Activated naive CD4-positive, alpha-beta T cell treated with anti-CD3 and anti-CD28 coated beads for 36 hours (primary cell): ENCODE measurements around the gene SAP30BP. TPM values are rescaled to one million over a fixed set of nuclear protein-coding genes. Genes with fewer than 3 reads are reported as not detected.

Experiments used
- CTCF ChIA-PET: fragments of 350-600 bp; sonication (Branson Sonifier 250); formaldehyde crosslinking; loops from one replicate; lab custom pipeline; 2021; ENCODE audit warnings: antibody characterized with exemption; lab: Charles Lee
- DNase-seq: peaks from one replicate; pipeline ENCODE4 v3.0.0-alpha.2; 2020
- H3K27ac Mint-ChIP-seq: one replicate; pipeline ENCODE4 v1.8.0; 2021; ENCODE audit warnings: mild to moderate bottlenecking, mixed read lengths
- H3K27me3 Mint-ChIP-seq: one replicate; pipeline ENCODE4 v1.8.0; 2021; ENCODE audit warnings: low read depth, mixed read lengths
- H3K36me3 Mint-ChIP-seq: one replicate; pipeline ENCODE4 v1.8.0; 2021; ENCODE audit warnings: low read depth, mixed read lengths
- H3K4me1 Mint-ChIP-seq: one replicate; pipeline ENCODE4 v1.8.0; 2021; ENCODE audit warnings: low read depth, mixed read lengths
- H3K4me3 Mint-ChIP-seq: one replicate; pipeline ENCODE4 v1.8.0; 2021; ENCODE audit warnings: mild to moderate bottlenecking, moderate library complexity, mixed read lengths
- H3K9me3 Mint-ChIP-seq: one replicate; pipeline ENCODE4 v1.8.0; 2021; ENCODE audit warnings: mixed read lengths
- intact Hi-C: fragments of 100-400 bp; cut with micrococcal nuclease; formaldehyde crosslinking; loops from one replicate; pipeline ENCODE4 v1.15.1; 2023
- total RNA-seq, 2 experiments: library from RNA; stranded (reverse); gene quantifications; one replicate each; pipeline ENCODE4 v1.2.3, GENCODE V29; 2021

SAP30BP gene
- total RNA-seq, 2 experiments from 2014 or later: 68.3 TPM

DNA sequence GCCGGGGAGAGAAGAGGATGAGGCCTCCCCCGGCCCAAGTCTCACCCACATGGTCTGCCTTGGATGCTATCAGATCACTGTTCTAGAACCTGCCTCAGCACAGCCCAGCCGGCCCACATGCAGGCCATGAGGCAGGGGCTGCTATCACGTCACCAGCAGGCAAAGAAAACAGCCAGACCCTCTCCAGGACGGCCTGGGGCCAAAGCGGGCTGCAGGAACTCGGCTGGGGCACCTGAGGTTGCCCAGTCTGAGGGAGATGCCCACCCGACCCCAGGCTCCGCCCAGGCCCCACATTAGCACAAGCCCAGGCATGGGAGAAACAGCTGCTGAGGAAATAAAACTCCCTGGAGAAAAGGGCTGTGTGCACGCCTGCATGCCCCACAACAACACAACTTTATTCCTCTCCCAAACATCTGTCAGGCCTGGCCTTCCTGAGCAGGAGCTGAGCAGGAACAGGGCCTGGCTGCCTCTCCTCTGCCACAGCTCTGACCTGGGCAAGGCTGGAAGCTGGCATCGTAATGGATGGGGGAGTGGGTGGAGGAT, 40.6 kb upstream of the SAP30BP start:
- intact Hi-C loops: loop anchor here (10.0 kb wide), 1 partner anchor 72 kb away; no protein-coding TSS in a partner anchor
- no peaks in the 10 kb centered on the region for H3K4me1 Mint-ChIP-seq

DNA sequence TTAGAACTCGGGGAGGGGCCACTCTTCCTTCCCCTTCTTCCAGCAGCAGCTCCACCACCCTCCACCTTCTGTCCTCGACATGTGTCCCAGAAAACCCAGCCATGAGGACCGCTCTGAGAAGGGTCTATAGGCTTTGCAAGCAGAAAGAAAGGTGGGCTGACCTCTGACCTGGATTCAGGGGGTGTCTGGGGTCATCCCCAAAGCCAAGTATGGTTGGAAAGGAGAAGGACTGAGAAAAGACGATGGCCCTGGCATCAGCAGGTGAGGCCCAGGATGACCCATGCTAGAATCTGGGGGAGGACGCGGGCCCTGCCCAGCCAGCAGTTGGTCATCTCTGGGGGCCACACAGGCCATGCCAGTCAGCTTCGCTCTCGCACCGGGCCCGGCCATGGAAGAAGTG, 40.0 kb upstream of the SAP30BP start:
- no peak for DNase-seq
- H3K36me3 Mint-ChIP-seq: no peaks in the 10 kb centered on the region
- intact Hi-C loops: loop anchor here (10.0 kb wide), 1 partner anchor 72 kb away; no protein-coding TSS in a partner anchor
- no peak overlapping the region for H3K27ac Mint-ChIP-seq
- CTCF ChIA-PET: interaction anchor here (1.8 kb wide), 1 partner anchor 121 kb away, joined by 6 read pairs; no protein-coding TSS in a partner anchor
- no peaks in the 10 kb centered on the region for H3K9me3 Mint-ChIP-seq
- no peaks in the 10 kb centered on the region for H3K4me1 Mint-ChIP-seq
- no peak overlapping the region for H3K4me3 Mint-ChIP-seq
- H3K27me3 Mint-ChIP-seq: no peaks in the 10 kb centered on the region

More for the DNA sequence above, 40.6 kb upstream of the SAP30BP start:
- DNase-seq: no peak
- CTCF ChIA-PET: interaction anchor here (1.4 to 1.8 kb wide), 2 partner anchors 26 to 122 kb away, joined by 3 to 6 read pairs; no protein-coding TSS in a partner anchor
- Mint-ChIP-seq H3K27ac (no peak overlapping the region), H3K36me3 (no peaks in the 10 kb centered on the region), H3K9me3 (no peaks in the 10 kb centered on the region), H3K4me3 (no peak overlapping the region), H3K27me3 (no peaks in the 10 kb centered on the region)

DNA sequence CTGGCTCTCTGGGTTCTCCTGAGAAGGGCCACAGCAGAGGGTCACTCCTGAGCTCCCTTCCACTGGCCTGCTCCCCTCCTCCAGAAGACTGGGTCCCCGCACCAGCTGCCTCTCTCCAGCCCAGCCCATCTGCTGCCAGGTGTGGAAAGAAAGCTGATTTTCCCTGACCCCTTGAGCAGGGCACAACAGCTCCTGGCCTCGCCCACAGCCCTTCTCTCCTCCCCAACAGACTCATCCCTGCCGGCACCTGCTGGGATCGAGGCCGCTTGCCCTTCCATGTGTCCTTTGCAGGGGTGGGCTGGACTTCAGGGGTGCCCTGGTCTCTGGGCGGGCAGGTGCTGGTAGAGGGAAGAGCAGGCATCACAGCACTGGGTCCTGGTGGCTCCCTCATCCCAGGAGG, 38.7 kb upstream of the SAP30BP start:
- Mint-ChIP-seq H3K27me3 (no peaks in the 10 kb centered on the region), H3K27ac (no peak overlapping the region), H3K4me1 (peaks cover 6% of the 10 kb centered on the region), H3K9me3 (no peaks in the 10 kb centered on the region), H3K4me3 (no peak overlapping the region), H3K36me3 (no peaks in the 10 kb centered on the region)
- intact Hi-C loops: loop anchor here (10.0 kb wide), 1 partner anchor 74 kb away; no protein-coding TSS in a partner anchor
- DNase-seq: no peak
- CTCF ChIA-PET: interaction anchor here (0.5 to 1.2 kb wide), 3 partner anchors 10 to 119 kb away, joined by 3 to 5 read pairs (median 4); no protein-coding TSS in a partner anchor

DNA sequence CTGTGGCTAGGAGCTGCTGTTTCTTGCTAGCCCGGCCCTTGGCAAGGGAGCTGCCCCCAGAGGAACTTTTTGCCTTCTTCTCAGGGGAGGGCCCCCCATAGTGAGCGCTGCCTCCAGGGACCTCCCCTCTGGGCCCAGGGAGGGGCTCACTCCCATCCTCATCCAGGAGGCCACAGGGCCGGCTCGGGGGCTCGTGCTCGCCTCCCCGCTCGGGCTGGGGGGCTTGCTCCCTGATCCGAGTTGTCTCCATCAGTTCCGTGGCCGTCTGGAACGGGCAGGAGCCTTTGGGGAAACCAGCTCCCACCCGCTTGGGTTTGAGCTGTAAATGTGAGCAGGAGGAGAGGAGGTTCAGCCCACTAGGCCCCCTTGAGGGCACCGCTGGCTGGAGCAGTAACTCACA, 38.0 kb upstream of the SAP30BP start:
- intact Hi-C loops: loop anchor here (10.0 kb wide), 1 partner anchor 74 kb away; no protein-coding TSS in a partner anchor
- peaks cover 10% of the 10 kb centered on the region for H3K4me1 Mint-ChIP-seq
- no peaks in the 10 kb centered on the region for H3K9me3 Mint-ChIP-seq
- H3K4me3 Mint-ChIP-seq: no peak overlapping the region
- no peaks in the 10 kb centered on the region for H3K27me3 Mint-ChIP-seq
- DNase-seq: no peak
- H3K36me3 Mint-ChIP-seq: no peaks in the 10 kb centered on the region
- CTCF ChIA-PET: interaction anchor here (0.5 to 7.0 kb wide), 4 partner anchors 9 to 124 kb away, joined by 3 to 166 read pairs (median 8); no protein-coding TSS in a partner anchor
- no peak overlapping the region for H3K27ac Mint-ChIP-seq

DNA sequence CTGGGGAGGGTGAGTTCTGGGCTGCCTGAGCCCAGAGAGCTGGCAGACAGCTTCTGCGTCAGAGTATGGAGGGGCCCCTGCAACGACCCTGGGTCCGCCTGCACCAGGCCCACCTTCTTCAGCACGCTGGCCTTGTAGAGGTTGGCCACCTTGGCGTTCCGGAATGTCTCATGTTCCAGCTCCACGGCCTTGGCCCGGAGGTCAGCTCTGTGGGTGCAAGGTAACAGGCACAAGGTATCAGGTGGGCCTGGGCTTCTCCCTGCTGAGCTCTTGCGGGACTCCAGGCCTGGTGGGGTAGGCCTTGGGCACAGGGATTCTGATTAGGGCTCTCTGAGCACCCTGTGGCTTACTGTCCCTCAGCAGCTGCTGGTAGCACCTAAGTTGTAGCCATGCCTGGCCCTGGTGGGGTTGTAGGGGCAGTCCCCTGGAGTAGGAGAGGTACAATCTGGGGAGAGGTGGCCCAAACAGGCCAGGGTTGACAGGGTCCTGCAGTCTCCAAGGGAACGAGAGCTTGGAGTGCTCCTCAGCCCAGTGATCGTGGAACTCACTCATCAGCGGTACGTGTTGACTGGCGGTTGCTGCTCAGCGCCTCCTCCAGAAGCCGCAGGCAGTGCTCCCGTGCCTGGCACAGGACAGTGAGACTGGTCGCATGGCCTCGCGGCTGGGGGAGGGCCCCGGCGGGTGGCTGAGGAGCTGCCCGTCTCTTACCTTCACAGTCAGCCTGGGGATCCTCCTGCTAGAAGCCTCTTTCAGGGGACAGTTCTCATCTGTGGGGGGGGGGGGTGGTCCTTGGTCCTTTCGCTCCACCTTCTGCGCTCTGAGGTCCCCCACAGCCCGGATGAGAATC, 36.8 kb upstream of the SAP30BP start:
- Mint-ChIP-seq H3K9me3 (no peaks in the 10 kb centered on the region), H3K4me3 (no peak overlapping the region), H3K27me3 (no peaks in the 10 kb centered on the region), H3K4me1 (peaks cover 10% of the 10 kb centered on the region), H3K27ac (no peak overlapping the region), H3K36me3 (no peaks in the 10 kb centered on the region)
- intact Hi-C loops: no loop called here
- CTCF ChIA-PET: interaction anchor here (2.9 to 7.0 kb wide), 2 partner anchors 118 to 123 kb away, joined by 13 to 166 read pairs; no protein-coding TSS in a partner anchor
- DNase-seq: no peak

DNA sequence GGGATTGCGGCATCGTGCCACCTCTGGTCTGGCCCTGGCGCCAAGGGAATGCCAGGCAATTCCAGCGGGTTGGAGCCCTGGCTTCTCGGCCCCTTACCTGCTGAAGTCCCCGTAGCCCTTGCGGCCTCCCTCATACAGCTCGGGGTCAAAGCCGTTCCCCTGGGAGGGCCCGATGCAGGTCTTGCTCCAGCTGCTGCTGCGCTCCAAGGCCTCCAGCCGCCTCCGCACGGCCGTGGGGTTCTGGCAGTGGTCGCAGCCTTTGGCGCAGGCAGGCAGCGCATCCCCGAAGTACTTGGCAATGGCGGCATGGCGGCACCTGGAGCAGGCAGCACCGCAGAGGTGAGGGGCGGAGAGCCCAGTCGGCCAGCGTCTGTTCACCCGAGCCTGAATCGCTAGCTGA, 35.8 kb upstream of the SAP30BP start:
- no peak overlapping the region for H3K27ac Mint-ChIP-seq
- no peak overlapping the region for H3K4me3 Mint-ChIP-seq
- intact Hi-C loops: no loop called here
- no peaks in the 10 kb centered on the region for H3K9me3 Mint-ChIP-seq
- CTCF ChIA-PET: interaction anchor here (0.8 to 7.0 kb wide), 5 partner anchors 15 to 122 kb away, joined by 3 to 166 read pairs (median 7); a partner anchor contains a TSS
- peaks cover 10% of the 10 kb centered on the region for H3K4me1 Mint-ChIP-seq
- no peaks in the 10 kb centered on the region for H3K27me3 Mint-ChIP-seq
- DNase-seq: no peak
- no peaks in the 10 kb centered on the region for H3K36me3 Mint-ChIP-seq

DNA sequence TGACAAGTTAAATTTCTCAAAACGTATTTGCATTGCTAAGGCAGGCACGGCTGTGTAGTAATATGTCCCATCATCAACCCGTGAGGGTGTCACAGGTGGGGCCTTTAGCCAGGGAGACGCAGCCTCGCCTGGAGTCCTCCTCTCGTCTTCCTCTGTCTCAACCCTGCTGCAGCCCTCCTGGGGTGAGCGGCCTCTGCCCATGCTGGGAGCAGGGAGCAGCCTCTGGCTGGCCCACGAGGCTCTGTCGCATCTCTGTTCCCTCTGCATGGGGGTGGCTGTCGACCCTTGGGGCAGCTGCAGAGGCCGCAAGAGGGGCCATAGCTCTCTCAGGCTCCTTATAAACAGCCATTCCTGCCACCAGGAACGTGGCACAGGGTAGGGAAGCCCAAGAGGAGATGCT, 34.7 kb upstream of the SAP30BP start:
- Mint-ChIP-seq H3K36me3 (no peaks in the 10 kb centered on the region), H3K4me3 (no peak overlapping the region), H3K27me3 (no peaks in the 10 kb centered on the region), H3K9me3 (no peaks in the 10 kb centered on the region), H3K4me1 (peaks cover 10% of the 10 kb centered on the region), H3K27ac (no peak overlapping the region)
- CTCF ChIA-PET: interaction anchor here (0.6 to 7.0 kb wide), 41 partner anchors 8 to 229 kb away, joined by 3 to 166 read pairs (median 5); partner anchors contain the start of genes RECQL5, SAP30BP and TMEM94
- DNase-seq: no peak
- intact Hi-C loops: loop anchor here (2.0 kb wide), 1 partner anchor 206 kb away; no protein-coding TSS in a partner anchor

DNA sequence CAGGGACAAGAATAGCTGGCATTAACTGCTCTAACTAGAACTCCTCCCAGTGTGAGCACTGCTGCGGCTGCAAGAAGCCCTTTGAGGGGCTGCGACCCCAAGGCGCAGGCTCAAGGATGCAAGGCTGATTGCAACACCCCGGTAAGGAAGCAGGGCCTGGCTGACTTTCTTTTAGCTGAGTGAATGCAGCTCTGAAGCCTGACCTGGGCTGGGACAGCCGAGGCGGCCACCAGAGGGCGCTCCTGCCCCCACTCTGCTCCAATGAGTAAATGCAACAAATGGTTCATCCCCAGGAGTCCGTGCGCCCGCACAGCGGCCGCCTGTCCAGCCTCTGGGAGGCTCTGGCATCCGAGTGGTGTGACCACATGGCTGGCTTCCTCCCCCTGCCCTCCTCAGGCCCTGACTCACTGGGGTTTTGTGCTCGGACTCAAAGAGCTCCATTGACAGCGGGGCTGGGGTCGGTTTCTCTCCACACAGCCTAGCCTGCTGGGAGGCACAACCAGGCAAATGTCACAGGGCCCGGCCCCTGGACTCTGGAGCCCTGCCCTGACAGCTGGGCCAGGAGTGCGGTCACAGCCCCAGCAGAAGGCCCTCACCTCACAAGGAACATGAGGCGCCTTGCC, 34.2 kb upstream of the SAP30BP start, which contains the start of gene SMIM5:
Gene SMIM5 (plus strand): TSS at position 572 of the 623 bp plus-strand sequence. CDS start 6,768 bp downstream, outside the sequence.
- Mint-ChIP-seq H3K36me3 (no peaks in the 10 kb centered on the region), H3K4me1 (peaks cover 10% of the 10 kb centered on the region), H3K9me3 (no peaks in the 10 kb centered on the region), H3K27ac (no peak within 1 kb of the TSS), H3K4me3 (no peak within 1 kb of the TSS), H3K27me3 (no peaks in the 10 kb centered on the region)
- peak; percentile 88 for DNase-seq
- intact Hi-C loops: loop anchor here (1.0 to 2.0 kb wide), 2 partner anchors 115 to 206 kb away; no protein-coding TSS in a partner anchor
- CTCF ChIA-PET: interaction anchor here (0.6 to 7.0 kb wide), 51 partner anchors 9 to 404 kb away, joined by 3 to 166 read pairs (median 5); partner anchors contain the start of genes RECQL5, SAP30BP and TMEM94

DNA sequence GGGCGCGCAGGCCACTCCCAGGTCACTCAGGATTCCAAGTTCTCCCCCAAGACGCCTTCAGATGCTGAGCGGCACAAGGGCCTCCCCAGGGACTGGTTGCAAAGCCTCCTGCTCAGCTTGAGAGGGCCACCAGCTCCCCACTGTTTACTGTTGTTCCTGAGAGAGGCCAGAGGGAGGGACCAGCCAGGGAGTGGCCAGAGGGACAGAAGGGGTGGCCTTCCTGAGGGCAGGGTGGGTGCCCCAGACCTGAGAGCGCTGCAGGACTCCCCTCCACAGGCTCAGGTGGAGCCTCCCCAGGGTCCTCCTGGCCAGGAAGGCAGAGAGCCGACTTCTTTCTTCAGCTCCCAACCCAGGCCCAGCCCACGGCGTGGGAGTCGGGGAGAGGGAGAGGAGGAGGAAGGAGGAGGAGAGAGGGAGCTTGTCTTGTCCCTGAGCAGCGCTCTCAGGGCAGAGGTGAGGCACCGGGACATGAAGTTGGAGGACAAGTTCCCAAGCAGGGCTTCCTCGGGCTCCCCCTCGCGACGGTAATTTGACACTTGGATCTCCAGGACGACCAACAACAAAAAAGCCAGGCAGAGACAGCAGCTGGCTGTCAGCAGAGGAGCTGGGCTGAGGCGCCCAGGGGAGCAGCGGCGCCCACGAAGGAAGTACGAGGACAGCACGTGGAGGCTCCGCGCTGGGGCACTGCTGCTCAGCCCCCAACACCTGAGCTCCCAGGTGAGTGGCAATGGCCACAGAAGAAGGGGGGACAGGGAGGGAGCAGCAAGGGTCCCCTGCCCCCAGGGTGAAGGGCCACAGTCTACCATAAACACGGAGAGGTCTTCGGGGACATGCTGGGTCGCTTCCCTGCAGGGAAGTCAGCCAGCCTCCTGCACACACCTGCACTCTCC, 33.4 kb upstream of the SAP30BP start:
- CTCF ChIA-PET: interaction anchor here (0.6 to 7.0 kb wide), 45 partner anchors 8 to 405 kb away, joined by 3 to 166 read pairs (median 4); partner anchors contain the start of genes RECQL5, SAP30BP and TMEM94
- no peaks in the 10 kb centered on the region for H3K9me3 Mint-ChIP-seq
- H3K27ac Mint-ChIP-seq: no peak overlapping the region
- peak; percentile 75 for DNase-seq
- no peaks in the 10 kb centered on the region for H3K27me3 Mint-ChIP-seq
- peaks cover 10% of the 10 kb centered on the region for H3K4me1 Mint-ChIP-seq
- intact Hi-C loops: loop anchor here (1.0 to 2.0 kb wide), 2 partner anchors 115 to 207 kb away; no protein-coding TSS in a partner anchor
- H3K36me3 Mint-ChIP-seq: no peaks in the 10 kb centered on the region
- no peak overlapping the region for H3K4me3 Mint-ChIP-seq

DNA sequence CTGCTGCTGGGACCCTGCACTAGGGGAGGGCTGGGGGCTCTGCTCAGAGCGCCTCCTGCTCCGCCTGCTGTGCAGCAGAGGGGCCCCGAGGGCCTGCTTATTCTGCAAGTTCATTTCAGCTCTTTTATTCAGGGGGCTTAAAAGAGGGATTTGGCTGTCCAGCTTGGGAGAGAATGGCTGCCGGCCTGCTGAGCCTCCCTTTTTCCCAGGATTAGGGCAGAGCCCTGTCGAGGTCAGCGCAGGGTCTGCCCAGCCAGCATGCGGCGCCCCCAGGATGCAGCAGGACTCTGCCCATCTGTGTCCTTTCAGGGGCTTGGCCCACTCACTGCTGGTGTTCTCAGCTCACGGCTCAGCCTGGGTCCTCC, 32.8 kb upstream of the SAP30BP start:
- no peak for DNase-seq
- Mint-ChIP-seq H3K4me3 (no peak overlapping the region), H3K27me3 (no peaks in the 10 kb centered on the region), H3K9me3 (no peaks in the 10 kb centered on the region), H3K4me1 (peaks cover 10% of the 10 kb centered on the region), H3K36me3 (no peaks in the 10 kb centered on the region), H3K27ac (no peak overlapping the region)
- intact Hi-C loops: no loop called here
- CTCF ChIA-PET: interaction anchor here (1.0 to 7.0 kb wide), 14 partner anchors 10 to 405 kb away, joined by 3 to 166 read pairs (median 8); no protein-coding TSS in a partner anchor
